ENCODE data around the gene SNX19.

The SNX19 gene

DNA sequence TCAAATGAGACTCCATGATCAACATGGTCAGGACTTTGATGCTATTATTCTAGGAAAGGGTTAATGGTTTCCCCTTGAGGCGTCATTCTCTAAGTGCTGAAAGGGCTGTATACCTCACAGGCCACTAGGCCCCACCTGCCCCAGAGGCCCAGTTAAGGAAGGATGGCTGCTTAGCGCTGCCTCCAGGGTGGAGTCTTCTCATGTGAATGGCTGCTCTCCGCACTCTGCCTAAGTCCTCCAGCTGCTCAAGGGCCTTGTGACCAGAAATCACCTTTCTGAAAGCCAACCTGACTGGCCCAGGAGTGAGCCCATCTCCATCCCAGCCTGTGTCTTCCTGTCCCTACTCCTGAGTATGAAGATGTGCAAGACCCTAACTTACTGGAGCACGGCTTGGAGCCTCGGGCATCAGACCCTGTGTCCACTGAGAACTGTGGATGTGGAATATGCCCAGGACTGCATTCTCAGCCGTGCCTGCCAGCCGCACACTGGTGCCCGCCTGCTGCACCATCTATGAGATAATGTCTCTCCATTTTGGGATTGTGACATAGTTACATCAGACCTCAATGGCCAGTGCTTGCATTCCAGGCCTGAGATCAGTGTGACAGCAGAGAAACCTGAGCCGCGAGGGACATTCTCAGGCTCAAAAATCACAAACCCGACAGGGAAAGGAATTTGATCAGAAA is 51.0 kb downstream of the SNX19 start:
- no peak overlapping the region for H3K4me3 ChIP-seq (IDR thresholded peaks at IDR 0.05; ENCODE audit: insufficient read depth, low read depth, low read length)
- H4K20me1 ChIP-seq (ENCODE audit: insufficient read depth): no peaks in the 10 kb centered on the region
- TF ChIP-seq, protein P1, sequence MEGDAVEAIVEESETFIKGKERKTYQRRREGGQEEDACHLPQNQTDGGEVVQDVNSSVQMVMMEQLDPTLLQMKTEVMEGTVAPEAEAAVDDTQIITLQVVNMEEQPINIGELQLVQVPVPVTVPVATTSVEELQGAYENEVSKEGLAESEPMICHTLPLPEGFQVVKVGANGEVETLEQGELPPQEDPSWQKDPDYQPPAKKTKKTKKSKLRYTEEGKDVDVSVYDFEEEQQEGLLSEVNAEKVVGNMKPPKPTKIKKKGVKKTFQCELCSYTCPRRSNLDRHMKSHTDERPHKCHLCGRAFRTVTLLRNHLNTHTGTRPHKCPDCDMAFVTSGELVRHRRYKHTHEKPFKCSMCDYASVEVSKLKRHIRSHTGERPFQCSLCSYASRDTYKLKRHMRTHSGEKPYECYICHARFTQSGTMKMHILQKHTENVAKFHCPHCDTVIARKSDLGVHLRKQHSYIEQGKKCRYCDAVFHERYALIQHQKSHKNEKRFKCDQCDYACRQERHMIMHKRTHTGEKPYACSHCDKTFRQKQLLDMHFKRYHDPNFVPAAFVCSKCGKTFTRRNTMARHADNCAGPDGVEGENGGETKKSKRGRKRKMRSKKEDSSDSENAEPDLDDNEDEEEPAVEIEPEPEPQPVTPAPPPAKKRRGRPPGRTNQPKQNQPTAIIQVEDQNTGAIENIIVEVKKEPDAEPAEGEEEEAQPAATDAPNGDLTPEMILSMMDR (conservative IDR thresholded peaks at IDR 0.05; ENCODE audit: low read depth, low read length): no peak
- no peak overlapping the region for H3K4me2 ChIP-seq
- no peaks in the 10 kb centered on the region for H3K4me1 ChIP-seq (ENCODE audit: low read depth, poor library complexity, severe bottlenecking)
- H3K36me3 ChIP-seq (ENCODE audit: insufficient read depth): no peaks in the 10 kb centered on the region
- no peaks in the 10 kb centered on the region for H3K27me3 ChIP-seq (ENCODE audit: insufficient read depth, low read depth)
- no peaks in the 10 kb centered on the region for H3K79me2 ChIP-seq (ENCODE audit: insufficient read depth, low read depth)
- no peak overlapping the region for H3K27ac ChIP-seq
- no peak overlapping the region for H2AFZ ChIP-seq (ENCODE audit: low read depth)
- H3K9ac ChIP-seq: no peak overlapping the region

DNA sequence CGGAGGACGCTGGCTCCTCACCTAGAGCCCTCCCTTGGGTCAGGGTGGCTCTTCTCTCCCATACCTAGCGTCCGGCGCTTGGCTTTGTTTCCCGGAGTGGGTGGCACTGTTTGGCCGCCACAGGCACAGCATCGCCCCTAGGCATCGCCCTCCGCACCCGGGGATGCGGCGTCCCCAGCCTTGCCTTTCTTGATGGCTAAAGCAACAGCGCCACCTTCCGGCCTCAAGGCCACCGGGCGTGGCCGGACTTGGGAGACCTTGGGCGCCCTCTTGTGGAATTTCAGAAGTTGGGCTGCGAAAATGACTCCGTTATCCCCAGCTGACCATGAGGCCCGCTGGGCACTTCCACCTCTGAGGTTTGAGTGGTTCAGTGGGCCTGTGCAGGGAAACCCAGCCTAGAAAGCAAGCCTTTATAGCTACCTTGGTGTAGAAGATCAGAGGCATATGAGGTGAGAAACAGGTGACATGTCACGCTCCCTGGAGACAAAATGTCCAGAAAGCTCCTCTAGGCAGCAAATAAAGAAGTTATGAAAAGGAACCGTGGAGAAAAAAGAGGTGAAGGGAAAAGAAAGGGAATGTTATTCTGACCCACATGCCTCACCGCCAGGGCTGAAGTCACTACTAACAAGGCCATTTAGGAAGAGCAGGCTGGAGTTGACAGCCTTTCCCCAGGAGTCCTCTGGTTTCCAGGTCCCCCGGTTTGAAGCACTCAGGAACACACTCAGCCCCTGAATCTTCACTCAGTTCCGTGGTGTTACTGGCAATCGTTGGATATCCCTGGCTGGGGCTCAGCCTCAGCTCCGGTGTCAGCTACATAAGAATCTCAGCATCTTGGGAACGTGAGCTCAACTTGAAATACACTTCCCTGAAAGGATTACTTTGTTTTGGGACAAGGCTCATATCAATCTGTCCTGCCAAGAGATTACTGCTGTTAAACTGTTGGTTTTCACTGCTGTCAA is 54.1 kb downstream of the SNX19 start:
- Histone ChIP-seq H3K4me3 (IDR thresholded peaks at IDR 0.05; ENCODE audit: insufficient read depth, low read depth, low read length) (no peak overlapping the region), H3K9ac (no peak overlapping the region), H2AFZ (ENCODE audit: low read depth) (no peak overlapping the region; the same call in 1 of the 2 replicates), H3K27ac (no peak overlapping the region), H3K4me2 (no peak overlapping the region), H3K27me3 (ENCODE audit: insufficient read depth, low read depth) (no peaks in the 10 kb centered on the region), H3K36me3 (ENCODE audit: insufficient read depth) (no peaks in the 10 kb centered on the region), H3K4me1 (ENCODE audit: low read depth, poor library complexity, severe bottlenecking) (no peaks in the 10 kb centered on the region), H3K79me2 (ENCODE audit: insufficient read depth, low read depth) (no peaks in the 10 kb centered on the region), H4K20me1 (ENCODE audit: insufficient read depth) (no peaks in the 10 kb centered on the region)
- TF ChIP-seq, protein P1 (conservative IDR thresholded peaks at IDR 0.05; ENCODE audit: low read depth, low read length): peak; percentile 96

DNA sequence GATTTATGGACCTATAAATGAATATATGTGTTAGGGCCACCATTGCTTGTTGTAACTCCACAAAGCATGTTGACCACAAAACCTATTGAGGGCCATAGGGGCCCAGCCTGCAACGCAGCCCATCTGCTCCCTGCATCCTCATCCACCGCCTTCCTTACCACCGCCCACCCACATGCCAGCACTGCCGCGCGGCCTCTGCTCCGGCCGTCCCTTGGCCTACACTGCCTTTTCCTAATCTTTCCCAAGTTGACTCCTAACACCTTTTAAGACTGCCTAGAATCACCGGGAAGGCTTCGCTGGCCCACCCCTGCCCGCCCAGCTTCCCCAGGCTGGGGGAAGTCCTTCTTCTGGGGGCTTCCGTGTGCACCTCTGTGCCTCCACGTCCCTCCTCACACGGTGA is 55.0 kb downstream of the SNX19 start:
- Histone ChIP-seq H3K4me2 (no peak overlapping the region), H3K4me3 (IDR thresholded peaks at IDR 0.05; ENCODE audit: insufficient read depth, low read depth, low read length) (no peak overlapping the region), H3K27me3 (ENCODE audit: insufficient read depth, low read depth) (no peaks in the 10 kb centered on the region), H3K9ac (no peak overlapping the region), H2AFZ (ENCODE audit: low read depth) (no peak overlapping the region), H3K79me2 (ENCODE audit: insufficient read depth, low read depth) (no peaks in the 10 kb centered on the region), H3K4me1 (ENCODE audit: low read depth, poor library complexity, severe bottlenecking) (no peaks in the 10 kb centered on the region), H3K36me3 (ENCODE audit: insufficient read depth) (no peaks in the 10 kb centered on the region), H4K20me1 (ENCODE audit: insufficient read depth) (no peaks in the 10 kb centered on the region), H3K27ac (no peak overlapping the region)
- TF ChIP-seq, protein P1 (conservative IDR thresholded peaks at IDR 0.05; ENCODE audit: low read depth, low read length): no peak

DNA sequence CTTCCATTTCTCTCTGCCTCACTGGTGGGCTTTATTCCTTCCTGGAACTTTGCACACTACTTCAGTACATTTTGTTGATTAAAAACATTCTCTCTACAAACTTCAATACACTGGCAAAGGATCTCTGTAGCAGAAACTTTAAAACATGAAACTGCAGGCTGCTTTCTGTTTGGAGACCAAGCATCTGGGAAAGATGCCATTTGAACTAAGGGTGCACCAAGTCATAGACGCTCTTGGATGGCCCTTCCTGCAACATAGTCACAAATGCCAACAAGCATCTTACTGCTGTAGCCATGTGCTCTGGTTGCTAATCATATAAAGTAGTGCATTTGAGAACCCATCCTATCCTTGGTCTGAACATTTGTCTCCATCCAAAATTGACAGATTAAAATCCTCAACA is 56.4 kb downstream of the SNX19 start:
- no peak overlapping the region for H3K4me2 ChIP-seq
- H3K4me1 ChIP-seq (ENCODE audit: low read depth, poor library complexity, severe bottlenecking): no peaks in the 10 kb centered on the region
- H3K27me3 ChIP-seq (ENCODE audit: insufficient read depth, low read depth): no peaks in the 10 kb centered on the region
- no peaks in the 10 kb centered on the region for H3K79me2 ChIP-seq (ENCODE audit: insufficient read depth, low read depth)
- H3K9ac ChIP-seq: no peak overlapping the region
- H2AFZ ChIP-seq (ENCODE audit: low read depth): no peak overlapping the region
- H3K27ac ChIP-seq: no peak overlapping the region
- TF ChIP-seq, protein P1 (conservative IDR thresholded peaks at IDR 0.05; ENCODE audit: low read depth, low read length): no peak
- H3K36me3 ChIP-seq (ENCODE audit: insufficient read depth): no peaks in the 10 kb centered on the region
- no peak overlapping the region for H3K4me3 ChIP-seq (IDR thresholded peaks at IDR 0.05; ENCODE audit: insufficient read depth, low read depth, low read length)
- H4K20me1 ChIP-seq (ENCODE audit: insufficient read depth): no peaks in the 10 kb centered on the region

Measured in KMS-11 (cell line).